SH-SY5Y (cell line): Measurements from ENCODE around the gene ZFHX3.

ENCODE experiments used
- GATA2 ChIP-seq: IDR thresholded peaks from 2 replicates; pipeline ENCODE4 v1.6.1; 2011; ENCODE audit warnings: mild to moderate bottlenecking, low read depth, low read length
- GATA3 ChIP-seq: IDR thresholded peaks from 2 replicates; pipeline ENCODE4 v1.6.1; 2011; ENCODE audit warnings: low read depth, mild to moderate bottlenecking, low read length, moderate library complexity

- TF ChIP-seq GATA2: no peak
- TF ChIP-seq GATA3: no peak
Observed at GRCh38 chr16:73057291-73058210, 9.6 kb upstream of the ZFHX3 start.
